Lung microvascular endothelial cell (primary cell): ENCODE results near the gene SIDT2. TPM values are rescaled to one million over a fixed set of nuclear protein-coding genes. Genes with fewer than 3 reads are reported as not detected.
"Not testable (repeated sequence)": the region's sequence is repeated elsewhere in the genome, so short reads cannot be mapped to it uniquely, and the experiment has no call there.

Source experiments
- DNase-seq, 2 donors: peaks; one replicate each; pipeline versions ENCODE4 v3.0.0 to v3.0.0-alpha.2; 2010; ENCODE audit warnings: low read depth in 2 of 2
- total RNA-seq: library from RNA; depleted of rRNA; stranded (reverse); fragments of >200 nt; gene quantifications from 2 replicates; pipeline ENCODE4 v1.2.1, GENCODE V29; 2014

The SIDT2 gene
- total RNA-seq, 1 donor from 2014 or later, result 8.9 TPM

DNA sequence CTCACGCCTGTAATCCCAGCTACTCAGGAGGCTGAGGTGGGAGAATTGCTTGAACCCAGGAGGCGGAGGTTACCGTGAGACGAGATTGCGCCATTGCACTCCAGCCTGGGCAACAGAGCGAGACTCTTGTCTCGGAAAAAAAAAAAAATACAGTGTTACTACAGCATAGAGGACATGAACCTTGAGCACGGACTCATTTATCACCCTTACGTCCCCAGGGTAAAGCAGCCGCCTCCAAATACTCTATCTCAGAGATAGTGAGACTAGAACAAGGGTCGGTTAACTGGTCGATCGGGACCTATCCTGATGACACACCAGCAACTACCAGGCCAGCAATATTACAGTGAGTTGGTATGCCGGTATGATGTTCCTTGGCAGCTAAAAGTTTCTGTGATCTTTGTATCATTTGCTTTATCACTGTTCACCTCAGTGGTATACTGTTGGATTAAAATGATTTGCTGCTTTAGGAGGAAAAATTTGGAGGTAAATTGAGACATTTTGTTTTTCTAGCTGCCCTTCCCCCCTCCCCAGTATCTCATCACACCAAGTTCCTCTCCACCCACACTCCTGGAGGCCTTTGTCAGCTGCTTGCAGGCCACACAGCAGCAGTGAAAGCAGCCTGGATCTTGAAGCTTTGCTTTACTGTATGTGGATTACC is 7.0 kb upstream of the SIDT2 start:
- DNase-seq, result no peak

DNA sequence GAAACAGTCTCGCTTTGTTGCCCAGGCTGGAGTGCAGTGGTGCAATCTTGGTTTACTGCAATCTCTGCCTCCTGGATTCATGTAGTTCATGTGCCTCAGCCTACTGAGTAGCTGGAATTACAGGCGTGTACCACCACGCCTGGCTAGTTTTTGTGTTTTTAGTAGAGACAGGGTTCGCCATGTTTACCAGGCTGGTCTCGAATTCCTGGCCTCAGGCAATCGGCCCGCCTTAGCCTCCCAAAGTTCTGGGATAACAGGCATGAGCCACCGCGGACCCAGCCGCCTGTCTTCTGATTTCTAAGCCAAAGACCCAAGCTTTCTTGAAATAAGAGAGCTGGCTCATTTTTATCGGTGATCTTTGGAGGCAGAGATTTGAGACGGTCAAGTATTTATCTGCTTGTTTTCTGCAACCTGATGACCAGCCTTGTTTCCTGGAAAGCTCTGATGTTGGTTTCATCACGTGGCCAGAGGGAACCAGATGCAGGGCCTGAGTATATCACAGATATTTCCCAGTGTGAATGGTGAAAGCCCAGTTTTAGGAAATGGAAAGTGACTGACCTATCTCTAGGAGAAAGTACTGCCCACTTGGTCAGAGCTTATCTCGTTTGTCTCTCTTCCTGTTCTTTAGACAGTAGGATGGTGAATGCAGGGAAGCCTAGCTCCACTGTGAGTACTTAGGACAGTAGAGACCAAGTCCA is 5.7 kb upstream of the SIDT2 start:
- DNase-seq, result peak; percentile 60 to 81

DNA sequence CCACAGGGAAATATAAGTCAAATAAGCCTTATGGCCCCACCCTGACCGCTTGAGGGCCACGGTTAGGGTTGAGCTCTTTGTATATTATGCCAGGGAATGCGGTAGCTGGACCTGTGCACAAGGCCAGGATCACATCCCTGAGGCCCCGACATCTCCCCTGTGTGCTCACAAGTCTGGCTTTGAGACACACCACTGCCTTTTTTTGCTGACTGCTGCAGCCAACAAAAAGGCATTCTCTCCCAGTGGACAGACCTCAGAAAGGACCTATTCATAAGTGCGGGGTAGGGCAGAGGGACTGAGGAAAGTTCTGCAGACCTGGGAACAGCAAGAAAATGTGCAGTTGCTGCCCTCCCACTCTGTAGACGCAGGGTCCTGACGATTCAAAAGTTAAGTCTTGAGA is 3.4 kb upstream of the SIDT2 start:
- DNase-seq, result no peak

- DNase-seq, result no peak
Observed at GRCh38 chr11:117175781-117176180, 2.8 kb upstream of the SIDT2 start.

- DNase-seq, result no peak
Observed at GRCh38 chr11:117176186-117176585, 2.4 kb upstream of the SIDT2 start.

DNA sequence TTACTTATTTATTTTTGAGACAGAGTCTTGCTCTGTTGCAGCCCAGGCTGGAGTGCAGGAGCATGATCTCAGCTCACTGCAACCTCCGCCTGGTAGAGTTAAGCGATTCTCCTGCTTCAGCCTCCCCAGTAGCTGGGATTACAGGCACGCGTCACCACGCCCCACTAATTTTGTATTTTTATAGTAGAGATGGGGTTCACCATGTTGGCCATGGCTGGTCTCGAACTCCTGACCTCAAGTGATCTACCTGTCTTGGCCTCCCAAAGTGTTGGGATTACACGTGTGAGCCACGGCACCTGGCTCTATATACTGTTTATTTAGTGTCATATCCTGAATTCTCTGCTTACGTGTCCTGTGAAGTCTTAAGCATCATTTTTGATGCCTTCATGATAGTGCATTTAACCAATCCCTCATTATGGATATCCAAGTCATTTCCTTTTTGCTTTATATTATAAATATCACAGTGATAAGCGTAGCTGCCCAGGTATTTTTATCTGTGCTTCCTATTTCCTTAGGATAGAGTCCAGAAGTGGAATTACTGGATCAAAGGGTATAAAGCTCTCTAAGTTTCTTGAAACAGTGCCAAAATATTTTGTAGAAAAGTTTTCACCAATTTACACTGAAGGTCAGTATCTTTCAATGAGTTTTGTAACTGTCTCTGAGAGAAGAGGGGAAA is 871 bp upstream of the SIDT2 start:
- DNase-seq, result peak in 1 of 2 donors; percentile 56

GRCh38 chr11:117179048-117179999 is 781 bp downstream of the SIDT2 start:
- DNase-seq, result peak; percentile 26 to 33

GRCh38 chr11:117180020-117180419 is 1.5 kb downstream of the SIDT2 start:
- DNase-seq, result no peak

- DNase-seq, result peak; percentile 92
Observed at GRCh38 chr11:117180661-117181585, 2.4 kb downstream of the SIDT2 start.

DNA sequence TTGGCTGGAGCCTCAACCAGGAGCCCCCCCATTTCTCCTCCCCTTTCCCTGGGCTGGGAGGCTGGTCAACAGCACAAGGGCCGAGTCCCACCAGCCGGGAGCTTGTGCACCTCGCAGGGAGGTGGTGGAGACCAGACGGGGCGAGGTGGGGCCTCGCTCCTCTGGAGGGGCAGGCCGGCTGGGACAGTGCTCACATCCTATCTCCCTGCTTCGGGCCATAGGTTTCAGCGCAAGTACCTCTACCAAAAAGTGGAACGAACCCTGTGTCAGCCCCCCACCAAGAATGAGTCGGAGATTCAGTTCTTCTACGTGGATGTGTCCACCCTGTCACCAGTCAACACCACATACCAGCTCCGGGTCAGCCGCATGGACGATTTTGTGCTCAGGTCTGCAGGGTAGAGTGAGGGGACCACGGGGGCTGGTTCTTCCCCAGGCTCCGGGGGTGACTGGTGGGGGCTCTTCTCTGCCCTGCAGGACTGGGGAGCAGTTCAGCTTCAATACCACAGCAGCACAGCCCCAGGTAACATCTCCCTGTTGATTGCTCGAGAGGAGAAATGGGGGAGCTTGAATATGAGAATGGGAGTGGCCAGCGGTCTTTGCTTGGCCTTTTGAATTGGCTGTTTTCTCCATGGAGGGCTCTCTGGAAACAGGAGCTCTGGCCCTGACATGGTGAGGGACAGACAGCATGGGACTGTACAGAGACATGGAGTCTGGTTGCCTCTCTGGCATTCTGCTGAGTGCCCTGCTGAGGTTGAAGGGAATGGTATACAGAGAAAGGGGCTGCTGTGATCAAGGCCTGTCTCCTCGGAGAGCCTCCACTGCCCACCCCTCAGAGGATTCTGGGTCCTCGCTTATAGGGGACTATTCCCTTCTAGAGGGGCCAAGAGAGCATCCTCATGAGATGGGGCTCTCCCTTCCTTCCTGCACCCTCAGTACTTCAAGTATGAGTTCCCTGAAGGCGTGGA is 3.3 kb downstream of the SIDT2 start:
- DNase-seq, result no peak

DNA sequence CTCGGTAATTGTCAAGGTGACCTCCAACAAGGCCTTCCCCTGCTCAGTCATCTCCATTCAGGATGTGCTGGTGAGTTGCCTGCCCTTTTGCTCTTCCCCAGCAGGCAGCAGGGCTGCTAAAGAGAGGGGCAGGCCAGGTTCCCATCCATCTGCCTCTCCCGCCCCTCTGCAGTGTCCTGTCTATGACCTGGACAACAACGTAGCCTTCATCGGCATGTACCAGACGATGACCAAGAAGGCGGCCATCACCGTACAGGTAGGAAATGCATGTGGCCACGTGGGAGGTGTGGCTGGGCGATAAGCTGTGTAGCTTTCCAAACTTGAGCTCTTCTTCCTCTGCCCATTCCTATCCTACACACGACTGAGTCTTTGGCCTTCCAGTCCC is 4.0 kb downstream of the SIDT2 start:
- DNase-seq, result no peak

DNA sequence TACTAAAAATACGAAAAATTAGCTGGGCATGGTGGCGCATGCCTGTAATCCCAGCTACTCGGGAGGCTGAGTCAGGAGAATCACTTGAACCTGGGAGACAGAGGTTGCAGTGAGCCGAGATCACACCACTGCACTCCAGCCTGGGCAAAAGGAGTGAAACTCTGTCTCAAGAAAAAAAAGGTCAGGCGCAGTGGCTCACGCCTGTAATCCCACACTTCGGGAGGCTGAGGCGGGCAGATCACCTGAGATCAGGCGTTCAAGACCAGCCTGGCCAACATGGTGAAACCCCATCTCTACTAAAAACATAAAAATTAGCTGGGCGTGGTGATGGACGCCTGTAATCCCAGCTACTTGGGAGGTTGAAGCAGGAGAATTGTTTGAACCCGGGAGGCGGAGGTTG is 4.6 kb downstream of the SIDT2 start:
- not testable (repeated sequence) for DNase-seq

GRCh38 chr11:117183724-117184349 is 5.3 kb downstream of the SIDT2 start:
- no peak for DNase-seq

DNA sequence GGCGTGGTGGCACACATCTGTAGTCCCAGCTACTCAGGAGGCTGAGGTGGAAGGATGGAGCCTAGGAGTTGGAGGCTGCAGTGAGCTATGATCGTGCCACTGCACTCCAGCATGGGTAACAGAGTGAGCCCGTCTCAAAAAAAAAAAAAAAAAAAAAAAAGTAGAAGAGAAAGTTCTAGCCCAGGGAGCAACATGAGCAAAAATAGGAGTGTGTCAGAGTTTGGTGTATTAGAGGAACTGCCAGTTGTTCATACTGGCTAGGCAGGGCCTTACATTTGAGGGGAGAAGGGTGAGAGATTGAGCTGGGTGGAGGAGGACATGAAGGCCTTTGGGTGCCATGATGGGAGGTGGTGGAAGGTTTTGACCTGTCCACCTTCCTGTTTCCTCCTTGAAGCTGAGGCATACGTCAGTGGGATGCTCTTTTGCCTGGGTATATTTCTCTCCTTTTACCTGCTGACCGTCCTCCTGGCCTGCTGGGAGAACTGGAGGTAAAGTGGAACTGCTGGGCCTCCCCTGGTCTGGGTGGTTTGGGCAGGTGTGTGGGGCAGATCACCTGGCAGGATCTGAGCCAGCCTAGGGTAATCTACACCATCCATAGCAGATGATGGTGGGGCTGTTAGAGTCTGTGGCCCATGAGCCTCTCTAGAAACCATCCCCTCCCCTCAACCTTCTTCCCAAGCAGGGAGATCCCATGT is 7.3 kb downstream of the SIDT2 start:
- DNase-seq, result no peak

DNA sequence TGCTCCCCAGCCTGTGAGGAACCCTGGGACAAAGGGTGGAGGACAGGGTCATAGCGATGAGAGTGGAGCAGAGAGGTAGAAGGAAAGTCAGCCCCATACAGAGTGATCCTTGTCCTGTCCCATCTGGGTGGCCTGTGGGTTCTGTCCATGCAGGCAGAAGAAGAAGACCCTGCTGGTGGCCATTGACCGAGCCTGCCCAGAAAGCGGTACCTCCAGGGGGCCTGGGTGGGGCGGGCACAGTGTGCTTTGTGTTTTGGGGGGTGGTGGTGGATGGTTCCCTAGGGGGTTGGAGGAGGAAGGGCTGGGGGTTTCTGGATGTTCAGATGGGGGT is 7.9 kb downstream of the SIDT2 start:
- no peak for DNase-seq

GRCh38 chr11:117187007-117187406 is 8.5 kb downstream of the SIDT2 start:
- no peak for DNase-seq

GRCh38 chr11:117187428-117187798 is 8.9 kb downstream of the SIDT2 start:
- no peak for DNase-seq

- no peak for DNase-seq
Observed at GRCh38 chr11:117187799-117188481, 9.4 kb downstream of the SIDT2 start.
